Left forelimb (tissue), 1 donor: ENCODE results near the gene SECISBP2.

ENCODE experiments used
- DNase-seq: peaks from one replicate; pipeline ENCODE4 v3.0.0-alpha.2; 2018; ENCODE audit warnings: low spot score

The SECISBP2 gene

GRCh38 chr9:89347651-89348050 is 29.4 kb downstream of the SECISBP2 start:
- DNase-seq, result no peak

DNA sequence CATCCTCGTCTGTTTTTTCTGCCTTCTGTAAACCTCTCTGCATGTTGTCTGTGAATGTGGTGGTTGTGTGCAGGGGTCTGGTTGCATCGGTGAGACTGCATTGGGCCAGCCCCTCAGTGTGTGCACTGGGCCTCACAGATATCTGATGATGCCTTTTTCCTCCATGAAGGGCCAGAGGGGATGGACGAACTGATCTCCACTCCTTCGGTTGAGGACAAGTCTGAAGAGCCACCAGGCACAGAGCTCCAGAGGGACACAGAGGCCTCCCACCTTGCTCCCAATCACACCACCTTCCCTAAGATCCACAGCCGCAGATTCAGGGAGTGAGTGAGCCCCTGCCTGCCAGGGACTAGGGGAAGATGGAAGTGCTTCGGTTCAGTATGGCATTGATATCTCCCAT is 31.3 kb downstream of the SECISBP2 start:
- no peak for DNase-seq

- DNase-seq, result no peak
These were observed 32.8 kb downstream of the SECISBP2 start for GRCh38 chr9:89350988-89351557.

DNA sequence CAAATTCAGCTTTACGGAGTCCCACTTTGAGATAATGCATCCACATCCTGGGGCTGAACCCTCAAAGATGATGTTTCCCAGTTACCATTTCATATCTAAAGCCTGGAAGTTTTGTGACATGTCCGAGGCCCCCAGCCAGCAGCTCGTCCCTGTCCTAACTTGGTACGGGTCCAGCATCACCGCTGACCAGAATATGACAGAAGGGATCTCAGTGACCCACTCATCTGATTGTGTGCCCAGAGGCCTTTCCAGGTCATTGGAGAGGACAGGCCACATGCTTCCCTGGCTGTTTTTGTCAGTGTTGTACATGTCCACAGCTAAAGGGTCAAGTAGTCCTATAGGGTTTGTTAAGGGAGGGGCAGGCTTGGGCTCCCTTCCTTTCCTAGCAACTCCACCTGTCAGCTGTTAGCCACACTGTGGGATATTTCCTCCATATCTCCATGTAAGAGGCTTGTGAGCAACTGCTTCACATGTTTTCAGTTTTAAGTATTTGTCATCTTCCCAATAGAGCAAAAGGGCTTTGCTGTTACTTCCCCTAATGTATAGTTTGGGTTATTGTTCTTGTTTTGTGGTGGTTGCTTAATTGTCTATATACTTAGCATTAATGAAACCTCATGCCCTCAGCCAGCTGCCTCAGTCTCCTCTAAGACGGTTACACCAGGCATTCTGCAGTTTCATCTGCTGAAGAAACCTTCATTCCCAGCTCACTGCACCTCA is 33.4 kb downstream of the SECISBP2 start:
- no peak for DNase-seq

DNA sequence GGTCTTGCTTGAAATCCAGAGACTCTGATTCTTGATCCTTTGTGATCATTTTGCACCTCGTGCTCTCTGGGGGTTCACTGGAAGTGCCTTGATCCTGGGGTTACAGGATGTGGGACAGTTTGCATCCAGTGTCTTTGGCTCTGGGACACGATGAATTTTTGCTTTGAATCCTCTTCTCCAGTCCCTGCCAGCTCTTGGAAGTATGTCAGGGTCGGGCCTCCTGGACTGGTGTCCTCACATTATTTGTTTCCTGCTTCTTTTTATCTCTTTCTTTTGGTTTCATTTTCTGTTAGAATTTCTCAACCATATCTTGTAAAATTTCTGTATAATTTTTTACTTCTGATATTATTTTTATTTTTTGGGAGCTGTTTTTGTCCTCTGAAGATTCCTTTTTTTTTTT is 34.2 kb downstream of the SECISBP2 start:
- DNase-seq, result no peak

DNA sequence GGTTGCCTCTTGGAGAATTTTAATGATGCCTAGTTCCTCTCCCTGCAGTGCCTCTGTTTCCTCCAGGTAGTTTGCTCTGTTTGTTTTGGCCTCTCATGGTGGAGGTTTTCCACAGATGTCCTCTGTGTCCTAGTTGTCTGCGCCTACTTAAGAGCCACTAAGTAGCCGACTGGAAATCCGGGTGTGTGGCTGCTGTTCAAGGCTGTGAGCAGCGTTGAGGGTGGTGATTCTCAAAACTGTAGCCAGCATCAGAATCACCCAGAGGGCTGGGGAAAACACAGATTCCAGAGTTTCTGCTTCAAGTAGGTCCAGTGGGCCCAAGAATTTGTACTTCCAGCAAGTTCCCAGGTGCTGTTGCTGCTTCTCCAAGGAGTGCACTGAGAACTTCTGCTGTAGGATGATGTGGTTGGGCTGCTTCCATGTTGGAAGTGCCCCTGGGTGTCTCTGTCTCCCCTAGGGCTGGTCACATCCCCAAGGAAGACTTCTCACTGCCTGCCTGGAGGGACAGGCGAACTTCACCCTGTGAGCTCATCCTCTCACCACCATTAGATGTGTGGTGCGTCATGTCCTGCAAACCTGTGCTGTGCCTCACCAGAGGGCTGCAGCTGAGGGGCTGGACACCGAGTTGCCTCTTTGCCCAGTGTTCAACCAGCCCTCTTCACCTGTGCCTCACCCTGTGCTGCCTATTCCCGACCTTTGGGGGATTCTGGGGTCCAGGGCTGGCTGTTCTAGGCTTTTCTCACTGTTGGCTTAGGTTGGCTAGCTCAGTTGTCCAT is 34.8 kb downstream of the SECISBP2 start:
- DNase-seq, result no peak

GRCh38 chr9:89353989-89354388 is 35.7 kb downstream of the SECISBP2 start:
- DNase-seq, result no peak

DNA sequence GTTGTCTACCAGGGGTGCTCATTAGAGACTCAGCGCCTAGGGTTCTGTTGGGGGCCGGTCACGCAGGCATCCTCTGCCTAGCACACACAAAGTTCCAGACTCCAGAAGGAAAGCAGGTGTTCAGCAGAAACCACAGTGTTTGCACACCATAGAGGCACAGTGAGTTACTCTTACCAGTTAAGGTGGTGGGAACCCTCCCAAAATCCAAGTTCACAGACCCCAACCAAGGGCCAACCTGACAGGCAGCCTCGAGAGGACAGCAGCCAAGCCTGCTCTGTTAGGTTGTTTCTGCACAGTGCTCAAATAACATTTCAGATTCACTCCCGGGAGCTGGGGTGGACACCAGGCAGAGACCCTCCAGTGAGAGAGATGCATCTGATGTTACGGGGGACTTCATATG is 36.2 kb downstream of the SECISBP2 start:
- DNase-seq, result no peak

- DNase-seq, result no peak
These were observed 38.5 kb downstream of the SECISBP2 start for GRCh38 chr9:89356782-89357181.

- no peak for DNase-seq
These were observed 39.3 kb downstream of the SECISBP2 start for GRCh38 chr9:89357331-89358197.

DNA sequence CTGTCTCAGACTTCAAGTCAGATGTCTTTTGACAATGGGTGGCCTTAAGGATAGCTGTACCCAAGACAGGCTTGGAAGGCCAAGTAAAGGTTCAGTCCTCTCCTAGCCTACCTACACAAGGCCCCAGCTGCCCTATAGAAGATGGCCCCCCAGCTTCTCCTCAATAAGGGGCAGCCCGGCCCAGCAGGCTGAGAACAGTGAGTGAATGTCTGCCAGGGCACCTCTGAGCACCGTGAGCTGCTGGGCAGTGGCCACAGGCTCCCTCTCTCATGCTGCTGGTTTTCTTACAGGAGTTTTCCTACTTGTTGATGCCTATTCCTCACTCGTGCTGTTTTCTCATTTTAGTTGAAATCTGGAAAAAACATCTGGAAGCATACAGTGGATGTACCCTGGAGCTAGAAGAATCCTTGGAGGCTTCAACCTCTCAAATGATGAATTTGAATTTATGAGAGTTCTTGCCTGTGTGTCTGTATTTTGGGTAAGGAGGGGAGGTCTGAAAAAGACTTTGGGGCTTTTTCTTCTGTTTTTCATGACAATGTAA is 40.1 kb downstream of the SECISBP2 start:
- DNase-seq, result no peak

- peak; percentile 67 for DNase-seq
These were observed 40.7 kb downstream of the SECISBP2 start for GRCh38 chr9:89358985-89359384.

GRCh38 chr9:89359751-89360261 is 41.5 kb downstream of the SECISBP2 start:
- peak; percentile 63 for DNase-seq

- peak; percentile 57 for DNase-seq
These were observed 42.2 kb downstream of the SECISBP2 start for GRCh38 chr9:89360465-89360864.

- no peak for DNase-seq
These were observed 42.7 kb downstream of the SECISBP2 start for GRCh38 chr9:89361031-89361430.

- peak; percentile 58 for DNase-seq
These were observed 43.7 kb downstream of the SECISBP2 start for GRCh38 chr9:89361816-89362646.

GRCh38 chr9:89362647-89363310 is 44.5 kb downstream of the SECISBP2 start:
- DNase-seq, result peak; percentile 48

DNA sequence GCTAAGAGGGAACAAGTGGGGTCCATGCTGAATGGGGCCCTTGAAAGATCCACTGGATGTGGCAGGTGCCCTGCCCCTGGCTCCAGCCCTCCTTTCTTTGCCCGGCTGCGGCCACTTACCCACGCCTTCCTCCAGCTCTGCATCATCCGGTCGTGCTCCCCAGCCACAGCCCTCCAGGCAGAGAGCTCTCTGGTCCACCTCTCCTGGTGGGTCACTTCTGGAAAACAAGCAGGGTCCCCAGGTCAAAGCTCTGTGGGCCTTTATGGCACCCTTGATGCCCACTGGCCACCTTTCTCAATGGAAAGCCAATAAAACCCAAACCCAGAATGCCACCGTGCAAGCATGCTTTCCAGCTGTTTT is 45.0 kb downstream of the SECISBP2 start:
- DNase-seq, result no peak

- peak; percentile 59 for DNase-seq
These were observed 45.8 kb downstream of the SECISBP2 start for GRCh38 chr9:89363921-89364665.
